Measurements from ENCODE around the gene DHTKD1. TPM values are rescaled to one million over a fixed set of nuclear protein-coding genes. Genes with fewer than 3 reads are reported as not detected.
A peak's percentile ranks its signal among the peaks of the same experiment; 100 is the strongest.
"Not testable (repeated sequence)": the region's sequence is repeated elsewhere in the genome, so short reads cannot be mapped to it uniquely, and the experiment has no call there.

Gene DHTKD1
- total RNA-seq, 2 experiments from 2014 or later, result 19.8 to 20.2 TPM

- H3K4me1 Mint-ChIP-seq, result peaks cover 22% of the 10 kb centered on the region
- H3K36me3 Mint-ChIP-seq (ENCODE audit: low read depth), result peaks cover 6% of the 10 kb centered on the region
- CTCF ChIA-PET, result interaction anchor here (1.7 kb wide), 2 partner anchors 12 to 23 kb away, joined by 4 to 8 read pairs; partner anchors contain the start of gene DHTKD1
- no peaks in the 10 kb centered on the region for H3K27me3 Mint-ChIP-seq
- H3K9me3 Mint-ChIP-seq, result no peaks in the 10 kb centered on the region
- DNase-seq, result no peak
- H3K4me3 Mint-ChIP-seq, result no peak overlapping the region
- no peak overlapping the region for H3K27ac Mint-ChIP-seq
- POLR2A ChIA-PET, result no interaction called here
These were observed 23.2 kb upstream of the DHTKD1 start for GRCh38 chr10:12045596-12045995.

GRCh38 chr10:12048547-12048946 lies 20.2 kb upstream of the DHTKD1 start:
- Mint-ChIP-seq H3K4me3 (no peak overlapping the region), H3K27ac (no peak overlapping the region), H3K4me1 (peaks cover 7% of the 10 kb centered on the region), H3K27me3 (no peaks in the 10 kb centered on the region), H3K9me3 (no peaks in the 10 kb centered on the region), H3K36me3 (ENCODE audit: low read depth) (no peaks in the 10 kb centered on the region)
- ChIA-PET POLR2A (no interaction called here), CTCF (no interaction called here)
- DNase-seq, result no peak

- H3K27ac Mint-ChIP-seq, result no peak overlapping the region
- H3K36me3 Mint-ChIP-seq (ENCODE audit: low read depth), result no peaks in the 10 kb centered on the region
- no peaks in the 10 kb centered on the region for H3K27me3 Mint-ChIP-seq
- no peaks in the 10 kb centered on the region for H3K9me3 Mint-ChIP-seq
- H3K4me3 Mint-ChIP-seq, result no peak overlapping the region
- H3K4me1 Mint-ChIP-seq, result peaks cover 10% of the 10 kb centered on the region
- CTCF ChIA-PET, result interaction anchor here (0.6 to 0.7 kb wide), 3 partner anchors 80 to 683 kb away, joined by 3 to 6 read pairs (median 4); no protein-coding TSS in a partner anchor
- POLR2A ChIA-PET, result no interaction called here
- no peak for DNase-seq
These were observed 18.2 kb upstream of the DHTKD1 start for GRCh38 chr10:12050528-12050927.

GRCh38 chr10:12051241-12051640 lies 17.5 kb upstream of the DHTKD1 start:
- no peaks in the 10 kb centered on the region for H3K36me3 Mint-ChIP-seq (ENCODE audit: low read depth)
- DNase-seq, result no peak
- no peak overlapping the region for H3K4me3 Mint-ChIP-seq
- ChIA-PET CTCF (interaction anchor here (0.6 kb wide), 2 partner anchors 34 to 93 kb away, joined by 3 to 4 read pairs; no protein-coding TSS in a partner anchor), POLR2A (no interaction called here)
- H3K9me3 Mint-ChIP-seq, result no peaks in the 10 kb centered on the region
- H3K27me3 Mint-ChIP-seq, result no peaks in the 10 kb centered on the region
- peaks cover 10% of the 10 kb centered on the region for H3K4me1 Mint-ChIP-seq
- no peak overlapping the region for H3K27ac Mint-ChIP-seq

GRCh38 chr10:12055732-12056131 lies 13.0 kb upstream of the DHTKD1 start:
- no peaks in the 10 kb centered on the region for H3K9me3 Mint-ChIP-seq
- peaks cover 8% of the 10 kb centered on the region for H3K4me1 Mint-ChIP-seq
- no peaks in the 10 kb centered on the region for H3K36me3 Mint-ChIP-seq (ENCODE audit: low read depth)
- no peaks in the 10 kb centered on the region for H3K27me3 Mint-ChIP-seq
- no peak overlapping the region for H3K4me3 Mint-ChIP-seq
- no peak for DNase-seq
- POLR2A ChIA-PET, result no interaction called here
- CTCF ChIA-PET, result interaction anchor here (0.9 to 1.8 kb wide), 3 partner anchors 9 to 15 kb away, joined by 3 to 5 read pairs (median 4); no protein-coding TSS in a partner anchor
- H3K27ac Mint-ChIP-seq, result no peak overlapping the region

- H3K4me3 Mint-ChIP-seq, result no peak overlapping the region
- no peak for DNase-seq
- no peaks in the 10 kb centered on the region for H3K27me3 Mint-ChIP-seq
- POLR2A ChIA-PET, result no interaction called here
- CTCF ChIA-PET, result interaction anchor here (0.8 to 1.8 kb wide), 4 partner anchors 10 to 34 kb away, joined by 3 to 4 read pairs (median 4); no protein-coding TSS in a partner anchor
- peaks cover 5% of the 10 kb centered on the region for H3K4me1 Mint-ChIP-seq
- no peaks in the 10 kb centered on the region for H3K9me3 Mint-ChIP-seq
- H3K27ac Mint-ChIP-seq, result no peak overlapping the region
- H3K36me3 Mint-ChIP-seq (ENCODE audit: low read depth), result no peaks in the 10 kb centered on the region
These were observed 12.0 kb upstream of the DHTKD1 start for GRCh38 chr10:12056748-12057147.

GRCh38 chr10:12061124-12061523 lies 7.6 kb upstream of the DHTKD1 start:
- no peaks in the 10 kb centered on the region for H3K27me3 Mint-ChIP-seq
- H3K36me3 Mint-ChIP-seq (ENCODE audit: low read depth), result no peaks in the 10 kb centered on the region
- H3K4me3 Mint-ChIP-seq, result no peak overlapping the region
- no peaks in the 10 kb centered on the region for H3K9me3 Mint-ChIP-seq
- no peak for DNase-seq
- no peaks in the 10 kb centered on the region for H3K4me1 Mint-ChIP-seq
- POLR2A ChIA-PET, result no interaction called here
- CTCF ChIA-PET, result no interaction called here
- no peak overlapping the region for H3K27ac Mint-ChIP-seq

GRCh38 chr10:12062754-12063482 lies 5.8 kb upstream of the DHTKD1 start:
- Mint-ChIP-seq H3K9me3 (no peaks in the 10 kb centered on the region), H3K36me3 (ENCODE audit: low read depth) (no peaks in the 10 kb centered on the region), H3K27ac (no peak overlapping the region), H3K4me3 (no peak overlapping the region), H3K4me1 (peaks cover 3% of the 10 kb centered on the region), H3K27me3 (no peaks in the 10 kb centered on the region)
- ChIA-PET POLR2A (no interaction called here), CTCF (interaction anchor here (0.6 kb wide), 1 partner anchor 202 kb away, joined by 3 read pairs; no protein-coding TSS in a partner anchor)
- no peak for DNase-seq

GRCh38 chr10:12063483-12063818 lies 5.3 kb upstream of the DHTKD1 start:
- POLR2A ChIA-PET, result no interaction called here
- Mint-ChIP-seq H3K27me3 (no peaks in the 10 kb centered on the region), H3K4me1 (peaks cover 8% of the 10 kb centered on the region)

GRCh38 chr10:12067336-12067735 lies 1.4 kb upstream of the DHTKD1 start:
- ChIA-PET POLR2A (no interaction called here), CTCF (interaction anchor here (0.6 to 3.0 kb wide), 4 partner anchors 22 to 1273 kb away, joined by 3 to 8 read pairs (median 6); partner anchors contain the start of gene UPF2)
- no peak for DNase-seq
- peak overlapping the region; percentile 94 for H3K27ac Mint-ChIP-seq
- no peaks in the 10 kb centered on the region for H3K27me3 Mint-ChIP-seq
- H3K4me1 Mint-ChIP-seq, result peaks cover 24% of the 10 kb centered on the region
- no peak overlapping the region for H3K4me3 Mint-ChIP-seq
- peaks cover 2% of the 10 kb centered on the region for H3K36me3 Mint-ChIP-seq (ENCODE audit: low read depth)
- no peaks in the 10 kb centered on the region for H3K9me3 Mint-ChIP-seq

More at GRCh38 chr10:12063483-12063818, 5.3 kb upstream of the DHTKD1 start:
- DNase-seq, result no peak
- H3K27ac Mint-ChIP-seq, result no peak overlapping the region
- no peaks in the 10 kb centered on the region for H3K36me3 Mint-ChIP-seq (ENCODE audit: low read depth)
- CTCF ChIA-PET, result interaction anchor here (0.6 kb wide), 1 partner anchor 201 kb away, joined by 3 read pairs; no protein-coding TSS in a partner anchor
- no peak overlapping the region for H3K4me3 Mint-ChIP-seq
- H3K9me3 Mint-ChIP-seq, result no peaks in the 10 kb centered on the region

- H3K9me3 Mint-ChIP-seq; POLR2A ChIA-PET; H3K27ac Mint-ChIP-seq; H3K27me3 Mint-ChIP-seq; H3K4me3 Mint-ChIP-seq; DNase-seq; H3K36me3 Mint-ChIP-seq (ENCODE audit: low read depth): not testable (repeated sequence)
- CTCF ChIA-PET, result interaction anchor here (1.2 to 1.6 kb wide), 2 partner anchors 11 to 27 kb away, joined by 3 read pairs; no protein-coding TSS in a partner anchor
- peaks cover 36% of the 10 kb centered on the region for H3K4me1 Mint-ChIP-seq
These were observed 2.7 kb downstream of the DHTKD1 start for GRCh38 chr10:12071441-12071840.

- H3K4me1 Mint-ChIP-seq, result peaks cover 28% of the 10 kb centered on the region
- H3K9me3 Mint-ChIP-seq, result no peaks in the 10 kb centered on the region
- CTCF ChIA-PET, result interaction anchor here (0.8 kb wide), 1 partner anchor 15 kb away, joined by 3 read pairs; no protein-coding TSS in a partner anchor
These were observed 4.8 kb downstream of the DHTKD1 start for GRCh38 chr10:12073526-12073925.

GRCh38 chr10:12077580-12078180 lies 8.9 kb downstream of the DHTKD1 start:
- H3K9me3 Mint-ChIP-seq, result no peaks in the 10 kb centered on the region
- H3K27me3 Mint-ChIP-seq, result no peaks in the 10 kb centered on the region
- ChIA-PET CTCF (no interaction called here), POLR2A (no interaction called here)
- DNase-seq, result no peak
- no peak overlapping the region for H3K27ac Mint-ChIP-seq
- H3K4me1 Mint-ChIP-seq, result peaks cover 12% of the 10 kb centered on the region
- H3K4me3 Mint-ChIP-seq, result no peak overlapping the region
- peaks cover 8% of the 10 kb centered on the region for H3K36me3 Mint-ChIP-seq (ENCODE audit: low read depth)

More at GRCh38 chr10:12073526-12073925, 4.8 kb downstream of the DHTKD1 start:
- Mint-ChIP-seq H3K27ac (no peak overlapping the region), H3K4me3 (no peak overlapping the region), H3K36me3 (ENCODE audit: low read depth) (peaks cover 9% of the 10 kb centered on the region), H3K27me3 (no peaks in the 10 kb centered on the region)
- POLR2A ChIA-PET, result no interaction called here
- no peak for DNase-seq

All from activated CD4-positive, alpha-beta T cell treated with anti-CD3 and anti-CD28 coated beads, Interleukin-2, amount 10 ng/mL, durations not matched to agents 7 days and 5 days (primary cell).